ENCODE measurements around the gene ARHGAP22.

DNA sequence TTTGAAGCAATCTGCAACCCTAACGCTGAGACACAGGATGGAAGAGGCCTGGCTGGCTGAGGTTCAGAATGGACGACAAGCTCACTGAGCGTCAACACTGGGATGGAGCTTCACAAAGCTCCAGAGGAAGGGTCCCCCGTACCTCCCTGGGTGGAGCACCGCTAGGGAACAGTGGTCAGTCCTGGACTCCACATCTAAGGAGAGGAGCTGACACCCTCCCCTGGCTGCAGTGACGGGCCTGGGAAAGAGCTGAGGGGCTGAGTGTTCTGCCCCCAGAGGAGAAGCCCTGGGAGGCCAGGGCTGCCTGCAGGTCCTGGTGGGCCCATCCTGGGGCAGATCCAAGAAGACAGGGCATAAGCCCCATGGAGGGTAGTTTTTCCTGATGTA lies 146.2 kb downstream of the ARHGAP22 start:
- TF ChIP-seq, protein P1, sequence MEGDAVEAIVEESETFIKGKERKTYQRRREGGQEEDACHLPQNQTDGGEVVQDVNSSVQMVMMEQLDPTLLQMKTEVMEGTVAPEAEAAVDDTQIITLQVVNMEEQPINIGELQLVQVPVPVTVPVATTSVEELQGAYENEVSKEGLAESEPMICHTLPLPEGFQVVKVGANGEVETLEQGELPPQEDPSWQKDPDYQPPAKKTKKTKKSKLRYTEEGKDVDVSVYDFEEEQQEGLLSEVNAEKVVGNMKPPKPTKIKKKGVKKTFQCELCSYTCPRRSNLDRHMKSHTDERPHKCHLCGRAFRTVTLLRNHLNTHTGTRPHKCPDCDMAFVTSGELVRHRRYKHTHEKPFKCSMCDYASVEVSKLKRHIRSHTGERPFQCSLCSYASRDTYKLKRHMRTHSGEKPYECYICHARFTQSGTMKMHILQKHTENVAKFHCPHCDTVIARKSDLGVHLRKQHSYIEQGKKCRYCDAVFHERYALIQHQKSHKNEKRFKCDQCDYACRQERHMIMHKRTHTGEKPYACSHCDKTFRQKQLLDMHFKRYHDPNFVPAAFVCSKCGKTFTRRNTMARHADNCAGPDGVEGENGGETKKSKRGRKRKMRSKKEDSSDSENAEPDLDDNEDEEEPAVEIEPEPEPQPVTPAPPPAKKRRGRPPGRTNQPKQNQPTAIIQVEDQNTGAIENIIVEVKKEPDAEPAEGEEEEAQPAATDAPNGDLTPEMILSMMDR (conservative IDR thresholded peaks at IDR 0.05 in 1 of 2, IDR thresholded peaks at IDR 0.05 in 1 of 2; ENCODE audit: extremely low read depth in 1 of 2, insufficient read depth in 1 of 2, low read depth in 1 of 2, low read length in 2 of 2), result no peak
- no peak for TF ChIP-seq EZH2 (IDR thresholded peaks at IDR 0.05; ENCODE audit: borderline replicate concordance, low read length)
